GM12878 (cell line): ENCODE results near the gene LMF1. TPM values are rescaled to one million over a fixed set of nuclear protein-coding genes. Genes with fewer than 3 reads are reported as not detected.

Experiments
- ATAC-seq: fragments of 200-7000 bp; cut with Tn5 transposase; 3 replicates; pipeline ENCODE4 v1.9.1; 2020; ENCODE audit warnings: mild to moderate bottlenecking, moderate library complexity
- BruUV-seq: library from RNA; stranded (reverse); fragments of 400-500 nt; replicated peaks from 2 replicates; lab custom pipeline; 2021; lab: Mats Ljungman, UMichigan
- CTCF ChIA-PET: fragments of 300-600 bp; sonication (Branson Sonifier 250); formaldehyde crosslinking; extraction: SDS; loops from one replicate; lab custom pipeline; 2021; ENCODE audit warnings: inconsistent platforms; lab: Yijun Ruan, JAX
- POLR2A ChIA-PET: fragments of 350-600 bp; formaldehyde crosslinking; extraction: SDS; loops from one replicate; lab custom pipeline; 2021; ENCODE audit warnings: inconsistent platforms; lab: Charles Lee
- RAD21 ChIA-PET: fragments of 300-600 bp; sonication (Branson Sonifier 250); formaldehyde crosslinking; loops from one replicate; lab custom pipeline; 2023; ENCODE audit warnings: antibody characterized with exemption; ENCODE audit not compliant: unreplicated experiment; lab: Charles Lee
- SMC1A ChIA-PET: fragments of 300-600 bp; sonication (Branson Sonifier 250); formaldehyde crosslinking; loops from one replicate; lab custom pipeline; 2023; ENCODE audit not compliant: unreplicated experiment, uncharacterized antibody; lab: Charles Lee
- DNase-seq: peaks from one replicate; pipeline ENCODE4 v3.0.0-alpha.2; 2011; ENCODE audit warnings: low read depth, low spot score
- FAIRE-seq: peaks from 3 replicates; lab custom pipeline; 2011; peaks lifted over from hg19 to GRCh38; lab: Jason Lieb, UNC
- H2AFZ ChIP-seq: 2 replicates; pipeline ENCODE4 v1.6.0; 2011; ENCODE audit warnings: low read depth, low read length, control low read depth; ENCODE audit not compliant: control insufficient read depth
- H3K27ac ChIP-seq: 2 replicates; pipeline ENCODE4 v1.5.1; 2011; ENCODE audit warnings: control low read depth; ENCODE audit not compliant: control insufficient read depth, insufficient read depth
- H3K27me3 ChIP-seq, 2 experiments: replicated peaks in 1 of 2; 2 replicates each; pipeline versions ENCODE4 v1.6.0 to v1.6.1; 2011; ENCODE audit warnings: low read length in 1 of 2; ENCODE audit not compliant: control insufficient read depth in 2 of 2, insufficient read depth in 2 of 2
- H3K36me3 ChIP-seq, 2 experiments: 2 replicates each; pipeline ENCODE4 v1.5.1; 2011; ENCODE audit warnings: low read length in 1 of 2; ENCODE audit not compliant: control insufficient read depth in 2 of 2, insufficient read depth in 2 of 2
- H3K4me1 ChIP-seq: 2 replicates; pipeline ENCODE4 v1.6.1; 2011; ENCODE audit warnings: mild to moderate bottlenecking, low read length, moderate library complexity, mixed read lengths; ENCODE audit not compliant: control insufficient read depth, insufficient read depth
- H3K4me2 ChIP-seq: 2 replicates; pipeline ENCODE4 v1.6.0; 2011; ENCODE audit warnings: control low read depth; ENCODE audit not compliant: control insufficient read depth, insufficient read depth
- H3K4me3 ChIP-seq: fragments of 200-600 bp; sonication (generic); 2 replicates; pipeline ENCODE4 v1.5.1; 2016
- H3K79me2 ChIP-seq: 2 replicates; pipeline ENCODE4 v1.6.0; 2011; ENCODE audit warnings: low read length; ENCODE audit not compliant: control insufficient read depth, insufficient read depth
- H3K9ac ChIP-seq: 2 replicates; pipeline ENCODE4 v1.8.0; 2011; ENCODE audit warnings: low read length, control low read depth, mixed read lengths; ENCODE audit not compliant: control insufficient read depth, insufficient read depth
- H3K9me3 ChIP-seq: replicated peaks from 3 replicates; pipeline ENCODE4 v1.5.1; 2011; ENCODE audit warnings: mild to moderate bottlenecking, low read length; ENCODE audit not compliant: control insufficient read depth, insufficient read depth
- H4K20me1 ChIP-seq: 2 replicates; pipeline ENCODE4 v1.6.0; 2011; ENCODE audit not compliant: control insufficient read depth, insufficient read depth
- NR2C2 ChIP-seq: IDR thresholded peaks from 2 replicates; pipeline ENCODE4 v1.6.1; 2011; ENCODE audit warnings: borderline replicate concordance, low read depth; ENCODE audit not compliant: control insufficient read depth, insufficient read length
- RBBP5 ChIP-seq: fragments of 200-600 bp; sonication (generic); conservative IDR thresholded peaks from 2 replicates; pipeline ENCODE4 v1.6.1; 2016
- SPI1 ChIP-seq: IDR thresholded peaks from 2 replicates; pipeline ENCODE4 v1.6.1; 2011; ENCODE audit warnings: low read depth, mild to moderate bottlenecking, low read length, moderate library complexity, borderline replicate concordance; ENCODE audit not compliant: insufficient read depth
- ZNF207 ChIP-seq: fragments of 450-650 bp; IDR thresholded peaks from 2 replicates; pipeline ENCODE4 v1.6.1; 2014; ENCODE audit warnings: antibody characterized with exemption, mild to moderate bottlenecking, borderline replicate concordance
- WGBS: methylation state at CpG from one replicate; pipeline ENCODE4 v1.1.6; 2016; ENCODE audit warnings: low lambda C conversion rate; ENCODE audit not compliant: insufficient replicate concordance, insufficient coverage; ENCODE audit errors: missing lambda C conversion rate; 5-methylcytosine and 5-hydroxymethylcytosine counted together
- in situ Hi-C: fragments of 300-500 bp; cut with MboI; formaldehyde crosslinking; loops from 9 replicates; pipeline ENCODE4 v1.14.3; 2018; ENCODE audit warnings: mixed read lengths
- intact Hi-C: fragments of 100-400 bp; cut with micrococcal nuclease; formaldehyde crosslinking; loops from one replicate; pipeline ENCODE4 v1.14.2; 2022; ENCODE audit not compliant: unreplicated experiment
- polyA plus RNA-seq, 11 experiments: library from polyadenylated mRNA; depleted of rRNA in 4 of 11; unstranded in 6 of 11; stranded (reverse) in 5 of 11; fragments of >200 nt; fragmentation: Nextera tagmentation in 4 of 11; fragmentation: Illumina TruSeq in 1 of 11; extraction: Ambion mirVana in 4 of 11; extraction: Trizol in 1 of 11; gene quantifications; 1 replicate in 1 of 11; 2 replicates in 10 of 11; pipeline versions ENCODE4 v1.2.1 to v1.2.3, GENCODE V29; 2011 to 2016; ENCODE audit warnings: inconsistent platforms in 2 of 11, missing spikeins in 2 of 11, low read depth in 1 of 11
- total RNA-seq, 4 experiments: library from RNA; depleted of rRNA in 3 of 4; stranded (reverse); fragments of >200 nt in 3 of 4; fragmentation: Illumina TruSeq in 1 of 4; extraction: Trizol in 1 of 4; gene quantifications; 2 replicates each; pipeline versions ENCODE4 v1.2.1 to v1.2.3, GENCODE V29; 2013 to 2021
- TF ChIP-seq, protein P1 (sequence below): IDR thresholded peaks from 2 replicates; pipeline ENCODE4 v1.6.1; 2012; ENCODE audit warnings: low read depth, low read length, improper control_type of control experiment
- TF ChIP-seq, protein P2 (sequence below): fragments of 150-350 bp; IDR thresholded peaks from 2 replicates; pipeline ENCODE4 v1.6.1; 2016; ENCODE audit warnings: low read depth, low read length

Gene LMF1
- total and polyA plus RNA-seq, 10 of the 15 experiments (the other 5 are each of a cell fraction or from before 2014, with no cell fraction given): 0.18 to 3.2 (median 1.4) TPM; not detected in 1

DNA sequence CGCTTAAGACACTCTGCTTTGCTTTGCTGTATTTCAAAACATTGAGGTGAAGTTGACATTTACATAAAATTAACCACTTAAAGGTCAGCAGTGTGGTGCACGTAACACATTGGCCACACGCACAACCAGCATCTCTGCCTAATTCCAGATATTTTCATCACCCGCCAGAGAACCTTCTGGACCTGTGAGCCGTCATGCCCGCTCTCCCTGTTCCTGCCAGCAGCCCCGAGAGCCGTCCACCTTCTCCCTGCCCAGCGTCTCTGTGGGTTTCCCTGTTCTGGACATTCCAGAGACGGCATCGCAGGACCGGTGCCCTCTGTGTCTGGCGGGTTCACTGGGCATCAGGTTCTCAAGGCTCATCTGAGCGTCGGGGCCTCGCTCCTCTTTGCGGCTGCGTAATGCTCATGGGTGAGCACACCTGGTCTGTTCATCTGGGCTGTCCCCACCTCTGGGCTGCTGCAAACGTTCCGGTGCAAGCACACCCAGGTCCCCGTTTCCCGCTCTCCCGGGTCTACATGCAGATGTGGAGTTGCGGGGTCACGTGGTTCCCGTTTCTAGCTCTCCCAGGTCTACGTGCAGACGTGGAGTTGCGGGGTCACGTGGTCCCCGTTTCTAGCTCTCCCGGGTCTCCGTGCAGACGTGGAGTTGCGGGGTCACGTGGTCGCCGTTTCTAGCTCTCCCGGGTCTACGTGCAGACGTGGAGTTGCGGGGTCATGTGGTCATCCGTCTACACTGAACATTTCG is 122.1 kb downstream of the LMF1 start:
- FAIRE-seq: no peak
- no TSS peak for BruUV-seq

More for the DNA sequence above, 122.1 kb downstream of the LMF1 start:
- Histone ChIP-seq H3K9me3 (peaks cover 6% of the 10 kb centered on the region; the same call in 1 of the 3 replicates), H2AFZ (no peak overlapping the region), H3K4me1 (no peaks in the 10 kb centered on the region), H3K27ac (no peak overlapping the region), H3K9ac (no peak overlapping the region), H3K36me3 (no peaks in the 10 kb centered on the region), H3K27me3 (no peaks in the 10 kb centered on the region), H3K79me2 (no peaks in the 10 kb centered on the region), H4K20me1 (no peaks in the 10 kb centered on the region), H3K4me3 (no peak overlapping the region), H3K4me2 (no peak overlapping the region)
- CTCF ChIA-PET: no interaction called here
- SMC1A ChIA-PET: no interaction called here
- DNase-seq: no peak
- TF ChIP-seq NR2C2 (no peak), SPI1 (no peak), RBBP5 (no peak), ZNF207 (no peak)
- TF ChIP-seq, protein P1, sequence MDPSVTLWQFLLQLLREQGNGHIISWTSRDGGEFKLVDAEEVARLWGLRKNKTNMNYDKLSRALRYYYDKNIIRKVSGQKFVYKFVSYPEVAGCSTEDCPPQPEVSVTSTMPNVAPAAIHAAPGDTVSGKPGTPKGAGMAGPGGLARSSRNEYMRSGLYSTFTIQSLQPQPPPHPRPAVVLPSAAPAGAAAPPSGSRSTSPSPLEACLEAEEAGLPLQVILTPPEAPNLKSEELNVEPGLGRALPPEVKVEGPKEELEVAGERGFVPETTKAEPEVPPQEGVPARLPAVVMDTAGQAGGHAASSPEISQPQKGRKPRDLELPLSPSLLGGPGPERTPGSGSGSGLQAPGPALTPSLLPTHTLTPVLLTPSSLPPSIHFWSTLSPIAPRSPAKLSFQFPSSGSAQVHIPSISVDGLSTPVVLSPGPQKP: no peak
- TF ChIP-seq, protein P2, sequence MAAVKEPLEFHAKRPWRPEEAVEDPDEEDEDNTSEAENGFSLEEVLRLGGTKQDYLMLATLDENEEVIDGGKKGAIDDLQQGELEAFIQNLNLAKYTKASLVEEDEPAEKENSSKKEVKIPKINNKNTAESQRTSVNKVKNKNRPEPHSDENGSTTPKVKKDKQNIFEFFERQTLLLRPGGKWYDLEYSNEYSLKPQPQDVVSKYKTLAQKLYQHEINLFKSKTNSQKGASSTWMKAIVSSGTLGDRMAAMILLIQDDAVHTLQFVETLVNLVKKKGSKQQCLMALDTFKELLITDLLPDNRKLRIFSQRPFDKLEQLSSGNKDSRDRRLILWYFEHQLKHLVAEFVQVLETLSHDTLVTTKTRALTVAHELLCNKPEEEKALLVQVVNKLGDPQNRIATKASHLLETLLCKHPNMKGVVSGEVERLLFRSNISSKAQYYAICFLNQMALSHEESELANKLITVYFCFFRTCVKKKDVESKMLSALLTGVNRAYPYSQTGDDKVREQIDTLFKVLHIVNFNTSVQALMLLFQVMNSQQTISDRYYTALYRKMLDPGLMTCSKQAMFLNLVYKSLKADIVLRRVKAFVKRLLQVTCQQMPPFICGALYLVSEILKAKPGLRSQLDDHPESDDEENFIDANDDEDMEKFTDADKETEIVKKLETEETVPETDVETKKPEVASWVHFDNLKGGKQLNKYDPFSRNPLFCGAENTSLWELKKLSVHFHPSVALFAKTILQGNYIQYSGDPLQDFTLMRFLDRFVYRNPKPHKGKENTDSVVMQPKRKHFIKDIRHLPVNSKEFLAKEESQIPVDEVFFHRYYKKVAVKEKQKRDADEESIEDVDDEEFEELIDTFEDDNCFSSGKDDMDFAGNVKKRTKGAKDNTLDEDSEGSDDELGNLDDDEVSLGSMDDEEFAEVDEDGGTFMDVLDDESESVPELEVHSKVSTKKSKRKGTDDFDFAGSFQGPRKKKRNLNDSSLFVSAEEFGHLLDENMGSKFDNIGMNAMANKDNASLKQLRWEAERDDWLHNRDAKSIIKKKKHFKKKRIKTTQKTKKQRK: no peak
- POLR2A ChIA-PET: no interaction called here
- intact Hi-C loops (no loop called here), in situ Hi-C loops (no loop called here)
- 73% methylated on average over 44 of the region's 44 CpGs for WGBS
- RAD21 ChIA-PET: no interaction called here
- ATAC-seq: no peak
